H1 (cell line): ENCODE results near the gene TSHZ2. TPM values are rescaled to one million over a fixed set of nuclear protein-coding genes. Genes with fewer than 3 reads are reported as not detected.

Experiments
- CTCF ChIA-PET: fragments of 300-600 bp; sonication (Branson Sonifier 250); formaldehyde crosslinking; loops from one replicate; lab custom pipeline; 2021; ENCODE audit not compliant: partially characterized antibody; lab: Charles Lee
- POLR2A ChIA-PET: fragments of 300-600 bp; sonication (Branson Sonifier 250); formaldehyde crosslinking; loops from one replicate; lab custom pipeline; 2021; ENCODE audit warnings: inconsistent platforms; ENCODE audit not compliant: partially characterized antibody; lab: Charles Lee
- DNase-seq, 2 experiments: peaks; one replicate each; pipeline versions ENCODE4 v3.0.0 to v3.0.0-alpha.2; 2010 to 2022; ENCODE audit warnings: low spot score in 2 of 2, low read depth in 1 of 2, mixed read lengths in 1 of 2
- FAIRE-seq: peaks from 2 replicates; lab custom pipeline; 2011; peaks lifted over from hg19 to GRCh38; lab: Jason Lieb, UNC
- H2AFZ ChIP-seq: 2 replicates; pipeline ENCODE4 v1.8.1; 2012; ENCODE audit warnings: low read length, inconsistent platforms
- H2AK5ac ChIP-seq: 2 replicates; pipeline ENCODE4 v1.6.1; 2013; ENCODE audit warnings: low read depth, low read length
- H2BK120ac ChIP-seq: replicated peaks from 2 replicates; pipeline ENCODE3; 2013; ENCODE audit warnings: low read depth, low read length, inconsistent platforms
- H2BK12ac ChIP-seq: 2 replicates; pipeline ENCODE4 v1.6.1; 2013; ENCODE audit warnings: low read depth, low read length
- H2BK15ac ChIP-seq: 2 replicates; pipeline ENCODE4 v1.6.1; 2013; ENCODE audit warnings: low read length
- H2BK20ac ChIP-seq: 2 replicates; pipeline ENCODE4 v1.6.1; 2013; ENCODE audit warnings: low read length
- H2BK5ac ChIP-seq: 2 replicates; pipeline ENCODE4 v1.6.1; 2013; ENCODE audit warnings: low read depth, low read length
- H3K14ac ChIP-seq: 2 replicates; pipeline ENCODE4 v1.6.1; 2013; ENCODE audit warnings: inconsistent platforms; ENCODE audit not compliant: insufficient read length
- H3K18ac ChIP-seq: 2 replicates; pipeline ENCODE4 v1.6.1; 2013; ENCODE audit warnings: low read length; ENCODE audit errors: extremely low read depth
- H3K23ac ChIP-seq: 2 replicates; pipeline ENCODE4 v1.6.1; 2013; ENCODE audit warnings: inconsistent platforms; ENCODE audit not compliant: insufficient read length
- H3K23me2 ChIP-seq: 2 replicates; pipeline ENCODE4 v1.6.1; 2013; ENCODE audit warnings: low read depth, low read length
- H3K27ac ChIP-seq: 2 replicates; pipeline ENCODE4 v1.6.1; 2011; ENCODE audit warnings: low read depth, low read length, inconsistent platforms
- H3K27me3 ChIP-seq, 4 experiments: replicated peaks in 1 of 4; 1 replicate in 1 of 4; 2 replicates in 3 of 4; pipeline versions ENCODE4 v1.6.1 to v1.8.1; 2011 to 2013; ENCODE audit warnings: low read length in 3 of 4, mild to moderate bottlenecking in 3 of 4, inconsistent platforms in 2 of 4, mixed read lengths in 2 of 4, moderate library complexity in 1 of 4; ENCODE audit not compliant: control insufficient read depth in 3 of 4, insufficient read depth in 3 of 4; ENCODE audit errors: extremely low read depth in 1 of 4
- H3K36me3 ChIP-seq, 4 experiments: 2 replicates each; pipeline versions ENCODE4 v1.6.1 to v1.8.1; 2011 to 2013; ENCODE audit warnings: mild to moderate bottlenecking in 4 of 4, low read length in 3 of 4, moderate library complexity in 2 of 4, control low read depth in 1 of 4, inconsistent platforms in 1 of 4; ENCODE audit not compliant: insufficient read depth in 4 of 4, control insufficient read depth in 2 of 4
- H3K4ac ChIP-seq: replicated peaks from 2 replicates; pipeline ENCODE3; 2013; ENCODE audit warnings: low read length, low read depth, mixed read lengths, inconsistent platforms; ENCODE audit not compliant: insufficient read length
- H3K4me1 ChIP-seq, 4 experiments: replicated peaks in 1 of 4; 1 replicate in 1 of 4; 2 replicates in 3 of 4; pipeline versions ENCODE4 v1.6.1 to v1.8.1; 2011 to 2013; ENCODE audit warnings: low read length in 3 of 4, inconsistent platforms in 2 of 4, mixed read lengths in 1 of 4; ENCODE audit not compliant: insufficient read depth in 4 of 4, control insufficient read depth in 3 of 4
- H3K4me2 ChIP-seq, 2 experiments: 2 replicates each; pipeline versions ENCODE4 v1.6.1 to v1.8.1; 2011 to 2013; ENCODE audit warnings: low read depth in 2 of 2, low read length in 2 of 2, control low read depth in 1 of 2, inconsistent platforms in 1 of 2, mild to moderate bottlenecking in 1 of 2; ENCODE audit not compliant: insufficient read depth in 1 of 2
- H3K4me3 ChIP-seq, 4 experiments: fragments of 200-600, 300-600 bp in 1 of 4; sonication (generic), shearing (Covaris generic), sonication (Bioruptor Twin) in 1 of 4; 2 replicates each; pipeline versions ENCODE4 v1.5.1 to v1.8.1; 2011 to 2016; ENCODE audit warnings: low read length in 4 of 4, low read depth in 3 of 4, control low read depth in 2 of 4, inconsistent platforms in 2 of 4, mild to moderate bottlenecking in 2 of 4, mixed read lengths in 1 of 4, moderate library complexity in 1 of 4; ENCODE audit not compliant: insufficient read depth in 2 of 4; ENCODE audit errors: extremely low read depth in 1 of 4
- H3K56ac ChIP-seq: replicated peaks from 2 replicates; pipeline ENCODE3; 2013; ENCODE audit warnings: low read depth, mild to moderate bottlenecking, mixed read lengths, low read length, inconsistent platforms; ENCODE audit not compliant: insufficient read length
- H3K79me1 ChIP-seq: 2 replicates; pipeline ENCODE4 v1.6.1; 2013; ENCODE audit warnings: low read depth, low read length, control low read depth
- H3K79me2 ChIP-seq, 2 experiments: 2 replicates each; pipeline versions ENCODE4 v1.6.1 to v1.8.1; 2012 to 2013; ENCODE audit warnings: low read length in 2 of 2, mild to moderate bottlenecking in 2 of 2, inconsistent platforms in 1 of 2; ENCODE audit not compliant: insufficient read depth in 2 of 2, control insufficient read depth in 1 of 2
- H3K9ac ChIP-seq, 4 experiments: replicated peaks in 1 of 4; 1 replicate in 1 of 4; 2 replicates in 3 of 4; pipeline versions ENCODE4 v1.6.1 to v1.8.1; 2011 to 2013; ENCODE audit warnings: low read depth in 3 of 4, low read length in 3 of 4, control low read depth in 2 of 4, mild to moderate bottlenecking in 2 of 4, moderate library complexity in 2 of 4, inconsistent platforms in 1 of 4; ENCODE audit errors: extremely low read depth in 1 of 4
- H3K9me3 ChIP-seq, 2 experiments: 2 replicates each; pipeline versions ENCODE4 v1.6.1 to v1.8.1; 2012 to 2013; ENCODE audit warnings: mild to moderate bottlenecking in 2 of 2, moderate library complexity in 2 of 2, control low read depth in 1 of 2, inconsistent platforms in 1 of 2, low read depth in 1 of 2, low read length in 1 of 2, mixed read lengths in 1 of 2; ENCODE audit not compliant: insufficient read depth in 2 of 2
- H4K20me1 ChIP-seq, 2 experiments: replicated peaks in 1 of 2; 2 replicates each; pipeline versions ENCODE3 to v1.8.1; 2011 to 2013; ENCODE audit warnings: inconsistent platforms in 2 of 2, low read length in 2 of 2, mild to moderate bottlenecking in 1 of 2; ENCODE audit not compliant: insufficient read depth in 2 of 2, control insufficient read depth in 1 of 2
- H4K5ac ChIP-seq: 2 replicates; pipeline ENCODE4 v1.6.1; 2013; ENCODE audit warnings: low read length, low read depth, mixed read lengths, inconsistent platforms; ENCODE audit not compliant: insufficient read length
- H4K8ac ChIP-seq: 2 replicates; pipeline ENCODE4 v1.8.0; 2013; ENCODE audit warnings: mild to moderate bottlenecking, moderate library complexity, low read length, inconsistent platforms; ENCODE audit not compliant: insufficient read depth; ENCODE audit errors: extremely low read depth
- H4K91ac ChIP-seq: replicated peaks from 2 replicates; pipeline ENCODE3; 2013; ENCODE audit warnings: low read length, mixed read lengths, inconsistent platforms; ENCODE audit not compliant: insufficient read length
- GABPA ChIP-seq: IDR thresholded peaks from 2 replicates; pipeline ENCODE4 v1.6.1; 2011; ENCODE audit warnings: mild to moderate bottlenecking, low read length, moderate library complexity, borderline replicate concordance; ENCODE audit not compliant: insufficient read depth
- POU5F1 ChIP-seq: IDR thresholded peaks from 2 replicates; pipeline ENCODE4 v1.6.1; 2011; ENCODE audit warnings: low read depth, mild to moderate bottlenecking, low read length, moderate library complexity
- SIX5 ChIP-seq: IDR thresholded peaks from 2 replicates; pipeline ENCODE4 v1.6.1; 2011; ENCODE audit warnings: mild to moderate bottlenecking, low read depth, low read length
- WGBS, 2 experiments: shearing (Covaris generic) in 1 of 2; methylation state at CpG; one replicate each; pipeline versions ENCODE4 v1.1.6 to v1.1.7; 2013 to 2015; ENCODE audit warnings: low lambda C conversion rate in 2 of 2, mixed read lengths in 2 of 2, inconsistent platforms in 1 of 2, low coverage in 1 of 2, missing lambda C conversion rate in 1 of 2; ENCODE audit not compliant: insufficient replicate concordance in 2 of 2, insufficient coverage in 1 of 2, insufficient read length in 1 of 2; ENCODE audit errors: extremely low coverage in 1 of 2, missing lambda C conversion rate in 1 of 2; 5-methylcytosine and 5-hydroxymethylcytosine counted together
- polyA plus RNA-seq, 7 experiments: library from polyadenylated mRNA; depleted of rRNA in 3 of 7; stranded (reverse) in 5 of 7; unstranded in 2 of 7; fragments of >200 nt in 5 of 7; fragments of 200-250 nt in 2 of 7; gene quantifications; 1 replicate in 5 of 7; 2 replicates in 1 of 7; 4 replicates in 1 of 7; pipeline versions ENCODE4 v1.2.1 to v1.2.3, GENCODE V29; 2011 to 2013; ENCODE audit warnings: missing spikeins in 2 of 7, mixed read lengths in 2 of 7
- total RNA-seq: library from RNA; stranded (reverse); fragmentation: NEBNext Ultra II Directional; extraction: Animal tissue kit (Norgen Biotek cat#: 25700); gene quantifications from 2 replicates; pipeline ENCODE4 v1.2.1, GENCODE V29; 2021

The TSHZ2 gene
- total and polyA plus RNA-seq, 2 of the 8 experiments (the other 6 are each of a cell fraction or from before 2014, with no cell fraction given) = 0.14 to 0.30 TPM

DNA sequence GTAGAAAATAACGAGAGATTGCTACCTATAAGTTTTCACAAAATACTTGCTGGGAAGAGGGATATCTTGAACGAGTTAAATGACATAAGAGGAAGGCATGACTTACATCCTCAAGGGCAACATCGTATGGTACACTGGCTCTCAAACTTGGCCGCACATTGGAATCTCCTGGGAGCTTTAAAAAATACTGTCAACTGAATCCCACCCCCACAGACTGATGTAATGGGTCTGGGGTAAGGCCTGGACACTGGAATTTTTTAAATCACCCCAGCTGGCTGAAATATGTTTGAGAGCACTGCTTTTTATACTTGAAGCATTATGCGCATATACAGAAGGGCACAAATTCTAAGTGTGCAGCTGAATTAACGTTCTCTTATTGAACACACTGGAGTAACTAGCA lies 8.0 kb upstream of the TSHZ2 start:
- no peak for FAIRE-seq
- WGBS, 2 experiments = 89% methylated on average over 6 of the region's 6 CpGs; no CpG with 5 or more reads in 1 of the 2 experiments

More for the DNA sequence above, 8.0 kb upstream of the TSHZ2 start:
- Histone ChIP-seq H2BK5ac (no peak overlapping the region), H2AK5ac (no peak overlapping the region), H3K23ac (no peak overlapping the region), H3K9me3 (no peaks in the 10 kb centered on the region), H3K9ac (no peak overlapping the region), H4K20me1 (no peaks in the 10 kb centered on the region), H4K5ac (no peak overlapping the region), H2BK12ac (no peak overlapping the region), H3K27ac (no peak overlapping the region), H3K23me2 (no peaks in the 10 kb centered on the region), H3K4ac (no peak overlapping the region), H2BK20ac (no peak overlapping the region)
- ChIA-PET CTCF (no interaction called here), POLR2A (no interaction called here)
- no peak for TF ChIP-seq SIX5
- 0 out of 2 replicates have a peak, but pooled peaks have one; percentile 14 for TF ChIP-seq POU5F1
- no peak for TF ChIP-seq GABPA
- TF ChIP-seq, all 59 proteins: peak for 1
- Histone ChIP-seq H3K4me3 (no peak overlapping the region), H2AFZ (no peak overlapping the region), H3K4me2 (no peak overlapping the region), H3K56ac (no peak overlapping the region), H3K79me1 (no peaks in the 10 kb centered on the region), H3K79me2 (no peaks in the 10 kb centered on the region), H3K27me3 (no peaks in the 10 kb centered on the region), H2BK120ac (no peak overlapping the region), H4K8ac (no peak overlapping the region), H3K36me3 (no peaks in the 10 kb centered on the region), H2BK15ac (no peak overlapping the region), H3K4me1 (peaks cover 0 to 3% (median 1%) of the 10 kb centered on the region in 4 experiments; a peak in 1 of 7 replicates), H4K91ac (no peak overlapping the region), H3K18ac (no peak overlapping the region), H3K14ac (no peak overlapping the region)
- no peak for DNase-seq
